Glutamatergic neuron (in vitro differentiated cells): ENCODE data around the gene EGFL8. TPM values are rescaled to one million over a fixed set of nuclear protein-coding genes. Genes with fewer than 3 reads are reported as not detected.

Source experiments
- DNase-seq: peaks from one replicate; pipeline ENCODE4 v3.0.0; 2022
- H3K27ac Mint-ChIP-seq: one replicate; pipeline ENCODE4 v1.8.0; 2020; ENCODE audit warnings: mild to moderate bottlenecking, mixed read lengths, inconsistent platforms; ENCODE audit not compliant: unreplicated experiment
- H3K27me3 Mint-ChIP-seq: one replicate; pipeline ENCODE4 v1.8.0; 2020; ENCODE audit warnings: mild to moderate bottlenecking, moderate library complexity, mixed read lengths, inconsistent platforms; ENCODE audit not compliant: unreplicated experiment
- H3K36me3 Mint-ChIP-seq: one replicate; pipeline ENCODE4 v1.8.0; 2020; ENCODE audit warnings: mild to moderate bottlenecking, mixed read lengths, inconsistent platforms; ENCODE audit not compliant: unreplicated experiment
- H3K4me1 Mint-ChIP-seq: one replicate; pipeline ENCODE4 v1.8.0; 2020; ENCODE audit warnings: mild to moderate bottlenecking, low read depth, mixed read lengths, inconsistent platforms; ENCODE audit not compliant: unreplicated experiment
- H3K4me3 Mint-ChIP-seq: one replicate; pipeline ENCODE4 v1.8.0; 2020; ENCODE audit warnings: mild to moderate bottlenecking, mixed read lengths, inconsistent platforms; ENCODE audit not compliant: unreplicated experiment
- H3K9me3 Mint-ChIP-seq: one replicate; pipeline ENCODE4 v1.8.0; 2020; ENCODE audit warnings: mild to moderate bottlenecking, moderate library complexity, mixed read lengths, inconsistent platforms; ENCODE audit not compliant: unreplicated experiment
- microRNA-seq: library from miRNA; unstranded; fragments of <30 nt; microRNA quantifications from one replicate; pipeline ENCODE4, GENCODE V29; 2020; ENCODE audit not compliant: unreplicated experiment
- total RNA-seq: library from RNA; stranded (reverse); fragmentation: NEBNext Ultra II Directional; extraction: Animal tissue kit (Norgen Biotek cat#: 25700); gene quantifications from one replicate; pipeline ENCODE4 v1.2.1, GENCODE V29; 2021; ENCODE audit not compliant: unreplicated experiment
- TF ChIP-seq, protein P1 (sequence below): fragments of 200-600 bp; sonication (generic); IDR thresholded peaks from one replicate; pipeline ENCODE4 v1.5.0; 2021; ENCODE audit not compliant: partially characterized antibody, unreplicated experiment

The EGFL8 gene
- total RNA-seq, 1 donor from 2014 or later: 23.0 TPM

DNA sequence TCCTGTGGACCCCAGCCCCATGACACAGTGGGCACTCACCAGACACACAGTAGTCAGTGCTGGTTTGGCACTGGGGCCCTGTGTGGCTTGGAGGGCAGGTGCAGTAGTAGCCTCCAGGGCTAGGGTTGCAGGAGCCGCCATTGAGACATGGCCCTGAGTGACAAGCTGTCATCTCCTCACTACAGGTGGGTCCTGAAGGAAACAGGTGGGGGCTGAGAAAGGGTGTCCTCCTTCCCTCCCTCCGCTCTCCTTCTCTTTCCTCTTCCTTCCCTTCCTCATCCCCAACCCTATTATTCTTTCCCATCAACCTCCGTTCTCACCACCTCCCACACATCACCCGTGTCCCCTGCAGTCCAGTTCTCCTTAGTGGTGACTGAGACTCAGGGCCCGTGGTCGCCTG, 49.3 kb downstream of the EGFL8 start:
- Mint-ChIP-seq H3K4me1 (no peaks in the 10 kb centered on the region), H3K27ac (no peak overlapping the region), H3K9me3 (no peaks in the 10 kb centered on the region), H3K36me3 (peaks cover 3% of the 10 kb centered on the region), H3K27me3 (peaks cover 8% of the 10 kb centered on the region), H3K4me3 (no peak overlapping the region)
- DNase-seq: no peak
- TF ChIP-seq, protein P1, sequence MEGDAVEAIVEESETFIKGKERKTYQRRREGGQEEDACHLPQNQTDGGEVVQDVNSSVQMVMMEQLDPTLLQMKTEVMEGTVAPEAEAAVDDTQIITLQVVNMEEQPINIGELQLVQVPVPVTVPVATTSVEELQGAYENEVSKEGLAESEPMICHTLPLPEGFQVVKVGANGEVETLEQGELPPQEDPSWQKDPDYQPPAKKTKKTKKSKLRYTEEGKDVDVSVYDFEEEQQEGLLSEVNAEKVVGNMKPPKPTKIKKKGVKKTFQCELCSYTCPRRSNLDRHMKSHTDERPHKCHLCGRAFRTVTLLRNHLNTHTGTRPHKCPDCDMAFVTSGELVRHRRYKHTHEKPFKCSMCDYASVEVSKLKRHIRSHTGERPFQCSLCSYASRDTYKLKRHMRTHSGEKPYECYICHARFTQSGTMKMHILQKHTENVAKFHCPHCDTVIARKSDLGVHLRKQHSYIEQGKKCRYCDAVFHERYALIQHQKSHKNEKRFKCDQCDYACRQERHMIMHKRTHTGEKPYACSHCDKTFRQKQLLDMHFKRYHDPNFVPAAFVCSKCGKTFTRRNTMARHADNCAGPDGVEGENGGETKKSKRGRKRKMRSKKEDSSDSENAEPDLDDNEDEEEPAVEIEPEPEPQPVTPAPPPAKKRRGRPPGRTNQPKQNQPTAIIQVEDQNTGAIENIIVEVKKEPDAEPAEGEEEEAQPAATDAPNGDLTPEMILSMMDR: no peak

- Mint-ChIP-seq H3K4me1 (no peaks in the 10 kb centered on the region), H3K36me3 (peaks cover 3% of the 10 kb centered on the region), H3K27ac (no peak overlapping the region), H3K4me3 (no peak overlapping the region), H3K9me3 (peaks cover 2% of the 10 kb centered on the region), H3K27me3 (peaks cover 8% of the 10 kb centered on the region)
- TF ChIP-seq, protein P1: no peak
- DNase-seq: no peak
These were observed 49.7 kb downstream of the EGFL8 start for GRCh38 chr6:32214126-32214525.

DNA sequence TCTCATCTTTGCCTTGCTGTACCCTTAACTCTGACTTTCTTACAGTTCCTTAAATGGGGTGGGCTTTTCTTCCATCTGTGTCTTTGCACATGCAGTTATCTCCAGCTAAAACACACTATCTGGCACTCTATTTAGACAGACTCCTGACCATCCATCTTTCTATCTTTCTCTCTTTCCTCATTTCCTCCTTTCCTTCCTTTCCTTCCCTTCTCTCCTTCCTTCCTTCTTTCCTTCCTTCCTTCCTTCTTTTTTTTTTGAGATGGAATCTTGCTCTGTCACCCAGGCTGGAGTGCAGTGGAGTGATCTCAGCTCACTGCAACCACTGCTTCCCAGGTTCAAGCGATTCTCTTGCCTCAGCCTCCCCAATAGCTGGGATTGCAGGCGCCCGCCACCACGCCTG, 51.2 kb downstream of the EGFL8 start:
- peaks cover 7% of the 10 kb centered on the region for H3K27me3 Mint-ChIP-seq
- DNase-seq: no peak
- peaks cover 3% of the 10 kb centered on the region for H3K36me3 Mint-ChIP-seq
- no peak overlapping the region for H3K4me3 Mint-ChIP-seq
- H3K4me1 Mint-ChIP-seq: no peaks in the 10 kb centered on the region
- TF ChIP-seq, protein P1: no peak
- H3K27ac Mint-ChIP-seq: no peak overlapping the region
- peaks cover 2% of the 10 kb centered on the region for H3K9me3 Mint-ChIP-seq

- TF ChIP-seq, protein P1: no peak
- DNase-seq: no peak
- Mint-ChIP-seq H3K27me3 (peaks cover 5% of the 10 kb centered on the region), H3K27ac (no peak overlapping the region), H3K9me3 (peaks cover 2% of the 10 kb centered on the region), H3K36me3 (peaks cover 3% of the 10 kb centered on the region), H3K4me1 (no peaks in the 10 kb centered on the region), H3K4me3 (no peak overlapping the region)
These were observed 51.9 kb downstream of the EGFL8 start for GRCh38 chr6:32216285-32216684.

DNA sequence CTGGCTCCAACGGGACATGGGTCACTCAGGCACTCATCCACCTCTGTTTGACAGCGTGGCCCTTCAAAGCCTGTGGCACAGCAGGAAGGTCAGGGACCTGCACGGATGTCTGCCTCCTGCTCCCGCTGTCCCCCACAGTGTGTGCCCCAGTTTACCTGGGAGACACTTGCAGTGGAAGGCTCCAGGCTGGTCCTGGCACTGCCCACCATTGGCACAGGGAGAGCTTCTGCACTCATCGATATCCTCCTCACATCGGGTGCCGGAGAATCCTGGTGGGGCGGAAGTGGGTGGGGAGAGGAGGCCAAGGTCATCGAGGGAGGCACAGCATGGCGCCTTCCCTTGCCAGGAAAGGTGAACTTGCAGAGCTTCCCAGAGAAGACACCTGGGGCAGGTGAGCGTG, 52.6 kb downstream of the EGFL8 start:
- no peak for DNase-seq
- TF ChIP-seq, protein P1: no peak
- peaks cover 2% of the 10 kb centered on the region for H3K9me3 Mint-ChIP-seq
- peaks cover 5% of the 10 kb centered on the region for H3K27me3 Mint-ChIP-seq
- no peaks in the 10 kb centered on the region for H3K4me1 Mint-ChIP-seq
- no peak overlapping the region for H3K4me3 Mint-ChIP-seq
- H3K36me3 Mint-ChIP-seq: peaks cover 3% of the 10 kb centered on the region
- H3K27ac Mint-ChIP-seq: no peak overlapping the region

Small RNA genes lying within 50 kb of the gene (microRNA-seq; reads per million reads assigned to microRNA genes)
- gene MIR6721 (32.7 reads per million, percentile 64 among the genes with 10 or more reads in this experiment), gene MIR6833 (not detected)

Other genes starting within 250 kb of the EGFL8 start
- not detected for gene C2, start 236.9 kb upstream of the EGFL8 start, total RNA-seq
- gene CFB, start 218.5 kb upstream of the EGFL8 start, total RNA-seq: not detected
- gene NELFE, start 205.6 kb upstream of the EGFL8 start, total RNA-seq: 52.7 TPM
- gene SKIC2, start 205.4 kb upstream of the EGFL8 start, total RNA-seq: 109 TPM
- 23.8 TPM for gene DXO, start 192.5 kb upstream of the EGFL8 start, total RNA-seq
- gene C4A, start 182.5 kb upstream of the EGFL8 start, total RNA-seq: 9.3 TPM
- gene C4B, start 149.8 kb upstream of the EGFL8 start, total RNA-seq: 6.4 TPM
- 0.64 TPM for gene CYP21A2, start 126.2 kb upstream of the EGFL8 start, total RNA-seq
- gene TNXB, start 55.3 kb upstream of the EGFL8 start, total RNA-seq: 6.0 TPM
- gene ATF6B, start 36.3 kb upstream of the EGFL8 start, total RNA-seq: 79.5 TPM
- 4.7 TPM for gene FKBPL, start 34.3 kb upstream of the EGFL8 start, total RNA-seq
- gene PRRT1, start 12.7 kb upstream of the EGFL8 start, total RNA-seq: 5.1 TPM
- gene PPT2, start 10.5 kb upstream of the EGFL8 start, total RNA-seq: 55.1 TPM
- gene AGPAT1, start 11.5 kb downstream of the EGFL8 start, total RNA-seq: 136 TPM
- gene RNF5, start 13.8 kb downstream of the EGFL8 start, total RNA-seq: 103 TPM
- gene AGER, start 19.7 kb downstream of the EGFL8 start, total RNA-seq: 13.2 TPM
- 105 TPM for gene PBX2, start 25.6 kb downstream of the EGFL8 start, total RNA-seq
- gene GPSM3, start 28.0 kb downstream of the EGFL8 start, total RNA-seq: 3.2 TPM
- gene NOTCH4, start 59.5 kb downstream of the EGFL8 start, total RNA-seq: 4.9 TPM
- gene TSBP1, start 207.3 kb downstream of the EGFL8 start, total RNA-seq: not detected
- gene BTNL2, start 242.6 kb downstream of the EGFL8 start, total RNA-seq: not detected